Prostate gland (tissue), 2 donors: ENCODE results near the gene NSMCE1.

ENCODE experiments used
- POLR2A ChIP-seq: fragments of 450-650 bp; IDR thresholded peaks from one replicate; pipeline ENCODE4 v1.6.1; 2016; ENCODE audit warnings: antibody characterized with exemption, mild to moderate bottlenecking
- POLR2AphosphoS5 ChIP-seq: sonication (generic); formaldehyde crosslinking; IDR thresholded peaks from one replicate; pipeline ENCODE4 v1.6.1; 2017; ENCODE audit warnings: antibody characterized with exemption
- TF ChIP-seq, protein P1 (sequence below), 4 experiments: fragments of 200-600 bp in 2 of 4; fragments of 450-650 bp in 2 of 4; sonication (generic) in 2 of 4; IDR thresholded peaks; 1 replicate in 3 of 4; 2 replicates in 1 of 4; pipeline ENCODE4 v1.5.1; 2016 to 2019; ENCODE audit warnings: antibody characterized with exemption in 4 of 4, mild to moderate bottlenecking in 2 of 4, moderate library complexity in 2 of 4

DNA sequence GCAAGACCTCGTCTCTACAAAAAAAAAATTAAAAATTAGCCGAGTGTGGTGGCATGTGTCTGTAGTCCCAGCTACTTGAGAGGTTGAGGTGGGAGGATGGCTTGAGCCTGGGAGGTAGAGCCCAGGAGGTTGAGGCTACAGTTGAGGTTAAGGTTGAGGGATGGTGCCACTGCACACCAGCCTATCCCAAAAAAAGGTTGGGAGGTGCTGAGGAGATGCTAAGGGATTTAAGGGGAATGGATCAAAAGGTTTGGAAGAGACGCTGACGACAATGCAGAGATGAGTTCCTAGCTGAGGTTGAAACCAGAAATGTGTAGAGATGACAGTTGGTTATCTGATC is 4.7 kb upstream of the NSMCE1 start:
- TF ChIP-seq, protein P1, sequence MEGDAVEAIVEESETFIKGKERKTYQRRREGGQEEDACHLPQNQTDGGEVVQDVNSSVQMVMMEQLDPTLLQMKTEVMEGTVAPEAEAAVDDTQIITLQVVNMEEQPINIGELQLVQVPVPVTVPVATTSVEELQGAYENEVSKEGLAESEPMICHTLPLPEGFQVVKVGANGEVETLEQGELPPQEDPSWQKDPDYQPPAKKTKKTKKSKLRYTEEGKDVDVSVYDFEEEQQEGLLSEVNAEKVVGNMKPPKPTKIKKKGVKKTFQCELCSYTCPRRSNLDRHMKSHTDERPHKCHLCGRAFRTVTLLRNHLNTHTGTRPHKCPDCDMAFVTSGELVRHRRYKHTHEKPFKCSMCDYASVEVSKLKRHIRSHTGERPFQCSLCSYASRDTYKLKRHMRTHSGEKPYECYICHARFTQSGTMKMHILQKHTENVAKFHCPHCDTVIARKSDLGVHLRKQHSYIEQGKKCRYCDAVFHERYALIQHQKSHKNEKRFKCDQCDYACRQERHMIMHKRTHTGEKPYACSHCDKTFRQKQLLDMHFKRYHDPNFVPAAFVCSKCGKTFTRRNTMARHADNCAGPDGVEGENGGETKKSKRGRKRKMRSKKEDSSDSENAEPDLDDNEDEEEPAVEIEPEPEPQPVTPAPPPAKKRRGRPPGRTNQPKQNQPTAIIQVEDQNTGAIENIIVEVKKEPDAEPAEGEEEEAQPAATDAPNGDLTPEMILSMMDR (IDR thresholded peaks at IDR 0.05): no peak
- TF ChIP-seq POLR2AphosphoS5 (no peak), POLR2A (no peak)
